Naive thymus-derived CD8-positive, alpha-beta T cell (primary cell): ENCODE results near the gene ZDHHC11B. TPM values are rescaled to one million over a fixed set of nuclear protein-coding genes. Genes with fewer than 3 reads are reported as not detected.
"Not testable (repeated sequence)": the region's sequence is repeated elsewhere in the genome, so short reads cannot be mapped to it uniquely, and the experiment has no call there.

Experiments
- ATAC-seq, 2 donors: fragments of 150-1000 bp; cut with Tn5 transposase in 1 of 2; sonication (Bioruptor Pico), chemical (Tn5 transposase) in 1 of 2; 1 replicate in 1 of 2; 2 replicates in 1 of 2; pipeline ENCODE4 v1.10.0; 2021; ENCODE audit warnings: mild to moderate bottlenecking in 2 of 2, moderate library complexity in 2 of 2
- POLR2A ChIA-PET: fragments of 350-600 bp; sonication (Branson Sonifier 250); formaldehyde crosslinking; loops from one replicate; lab custom pipeline; 2021; ENCODE audit warnings: antibody characterized with exemption; lab: Charles Lee
- DNase-seq, 10 donors: peaks; one replicate each; pipeline versions ENCODE4 v3.0.0 to v3.0.0-alpha.2; 2020 to 2022
- H3K27ac Mint-ChIP-seq, 10 donors: one replicate each; pipeline ENCODE4 v1.8.0; 2020 to 2022; ENCODE audit warnings: mild to moderate bottlenecking in 10 of 10, mixed read lengths in 10 of 10, moderate library complexity in 4 of 10, inconsistent platforms in 1 of 10
- H3K27me3 Mint-ChIP-seq, 5 donors: one replicate each; pipeline ENCODE4 v1.8.0; 2021 to 2022; ENCODE audit warnings: mixed read lengths in 5 of 5
- H3K36me3 Mint-ChIP-seq, 3 donors: one replicate each; pipeline ENCODE4 v1.8.0; 2020 to 2022; ENCODE audit warnings: mixed read lengths in 3 of 3, mild to moderate bottlenecking in 2 of 3, inconsistent platforms in 1 of 3
- H3K4me1 Mint-ChIP-seq, 4 donors: one replicate each; pipeline ENCODE4 v1.8.0; 2021 to 2022; ENCODE audit warnings: mixed read lengths in 4 of 4
- H3K4me3 Mint-ChIP-seq, 10 donors: one replicate each; pipeline ENCODE4 v1.8.0; 2020 to 2022; ENCODE audit warnings: mild to moderate bottlenecking in 10 of 10, mixed read lengths in 10 of 10, moderate library complexity in 6 of 10, inconsistent platforms in 1 of 10
- H3K9me3 Mint-ChIP-seq, 9 donors: one replicate each; pipeline ENCODE4 v1.8.0; 2020 to 2022; ENCODE audit warnings: mixed read lengths in 9 of 9, mild to moderate bottlenecking in 3 of 9, inconsistent platforms in 1 of 9, moderate library complexity in 1 of 9
- polyA plus RNA-seq, 3 donors: library from polyadenylated mRNA; unstranded; fragments of 300-500 nt; fragmentation: Illumina TruSeq; gene quantifications; one replicate each; pipeline ENCODE4 v1.2.3, GENCODE V29; 2021
- total RNA-seq, 8 experiments: library from RNA in 2 of 8; stranded (reverse) in 2 of 8; gene quantifications; one replicate each; pipeline ENCODE4 v1.2.3 and lab custom pipeline; 2021 to 2026

The ZDHHC11B gene
- total and polyA plus RNA-seq, 5 experiments from 2014 or later, result 1.1 to 2.3 TPM; not detected in 3

- POLR2A ChIA-PET, H3K4me1 Mint-ChIP-seq, DNase-seq, H3K27ac Mint-ChIP-seq, H3K4me3 Mint-ChIP-seq, ATAC-seq: not testable (repeated sequence)
- Mint-ChIP-seq H3K36me3 (peaks cover 2 to 26% (median 9%) of the 10 kb centered on the region in 3 donors), H3K27me3 (peaks cover 2 to 30% (median 12%) of the 10 kb centered on the region in 5 donors), H3K9me3 (peaks cover 8 to 43% (median 28%) of the 10 kb centered on the region in 9 donors)
These were observed 16.5 kb upstream of the ZDHHC11B start for GRCh38 chr5:801055-801454.

DNA sequence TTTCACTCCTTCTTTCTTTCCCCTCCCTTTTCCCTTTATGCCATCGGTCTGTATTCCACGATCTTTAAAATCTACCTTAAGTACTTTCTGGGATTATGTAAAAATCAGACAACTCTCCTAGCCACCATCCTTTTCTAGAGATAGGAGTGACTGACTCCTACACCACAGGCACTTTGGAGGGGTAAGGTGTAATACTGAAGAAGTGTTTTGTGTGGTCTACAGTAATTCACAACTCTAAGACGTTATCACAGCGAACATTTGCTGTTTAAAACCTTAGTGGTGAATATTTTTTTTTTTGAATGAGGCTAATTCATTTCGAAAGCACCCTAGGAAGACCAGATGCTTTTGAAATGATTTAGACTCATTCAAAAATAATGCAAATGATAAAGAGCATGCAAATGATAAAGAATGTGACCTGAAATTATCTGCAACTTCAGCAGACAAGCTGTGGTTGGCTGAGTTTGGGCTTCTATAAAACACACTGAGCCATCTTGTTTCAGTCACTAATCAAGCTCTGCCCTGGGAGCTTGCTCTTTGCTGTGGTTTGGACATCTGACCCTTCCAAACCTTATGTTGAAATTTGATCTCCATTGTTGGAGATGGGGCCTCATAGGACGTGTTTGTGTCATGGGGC, 14.1 kb upstream of the ZDHHC11B start:
- H3K36me3 Mint-ChIP-seq, DNase-seq, H3K27ac Mint-ChIP-seq, ATAC-seq, POLR2A ChIA-PET, H3K4me1 Mint-ChIP-seq, H3K4me3 Mint-ChIP-seq: not testable (repeated sequence)
- H3K27me3 Mint-ChIP-seq, result peaks cover 0 to 28% (median 10%) of the 10 kb centered on the region in 5 donors
- H3K9me3 Mint-ChIP-seq, result peaks cover 5 to 35% (median 14%) of the 10 kb centered on the region in 9 donors

- H3K4me1 Mint-ChIP-seq, DNase-seq, H3K27ac Mint-ChIP-seq, H3K4me3 Mint-ChIP-seq, ATAC-seq, POLR2A ChIA-PET: not testable (repeated sequence)
- Mint-ChIP-seq H3K27me3 (peaks cover 0 to 33% (median 12%) of the 10 kb centered on the region in 5 donors), H3K36me3 (peaks cover 0 to 13% (median 8%) of the 10 kb centered on the region in 3 donors), H3K9me3 (peaks cover 3 to 35% (median 14%) of the 10 kb centered on the region in 9 donors)
These were observed 13.5 kb upstream of the ZDHHC11B start for GRCh38 chr5:797986-798385.

DNA sequence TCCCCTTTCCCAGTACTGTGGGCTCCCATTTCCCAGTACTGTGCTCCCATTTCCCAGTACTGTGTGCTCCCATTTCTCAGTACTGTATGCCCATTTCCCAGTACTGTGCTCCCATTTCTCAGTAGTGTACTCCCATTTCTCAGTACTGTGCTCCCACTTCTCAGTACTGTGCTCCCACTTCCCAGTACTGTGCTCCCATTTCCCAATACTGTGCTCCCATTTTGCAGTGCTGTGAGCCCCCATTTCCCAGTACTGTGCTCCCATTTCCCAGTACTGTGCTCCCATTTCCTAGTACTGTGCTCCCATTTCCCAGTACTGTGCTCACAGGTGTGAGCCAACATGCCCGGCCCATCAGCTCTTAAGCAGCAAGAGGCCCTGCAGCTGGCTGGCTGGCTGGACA, 11.3 kb upstream of the ZDHHC11B start:
- H3K27me3 Mint-ChIP-seq, result peaks cover 0 to 27% (median 9%) of the 10 kb centered on the region in 5 donors
- peaks cover 9 to 38% (median 18%) of the 10 kb centered on the region in 9 donors for H3K9me3 Mint-ChIP-seq
- H3K36me3 Mint-ChIP-seq, result peaks cover 0 to 18% (median 9%) of the 10 kb centered on the region in 3 donors
- H3K4me3 Mint-ChIP-seq, H3K4me1 Mint-ChIP-seq, POLR2A ChIA-PET, DNase-seq, ATAC-seq: not testable (repeated sequence)
- H3K27ac Mint-ChIP-seq, result peak overlapping the region in 1 of 10 donors; percentile 74

- DNase-seq, H3K4me1 Mint-ChIP-seq, ATAC-seq, POLR2A ChIA-PET, H3K4me3 Mint-ChIP-seq: not testable (repeated sequence)
- peaks cover 0 to 22% (median 9%) of the 10 kb centered on the region in 3 donors for H3K36me3 Mint-ChIP-seq
- peaks cover 0 to 35% (median 9%) of the 10 kb centered on the region in 5 donors for H3K27me3 Mint-ChIP-seq
- peaks cover 11 to 43% (median 19%) of the 10 kb centered on the region in 9 donors for H3K9me3 Mint-ChIP-seq
- H3K27ac Mint-ChIP-seq, result peak overlapping the region in 1 of 10 donors; percentile 57
These were observed 10.4 kb upstream of the ZDHHC11B start for GRCh38 chr5:794948-795347.

DNA sequence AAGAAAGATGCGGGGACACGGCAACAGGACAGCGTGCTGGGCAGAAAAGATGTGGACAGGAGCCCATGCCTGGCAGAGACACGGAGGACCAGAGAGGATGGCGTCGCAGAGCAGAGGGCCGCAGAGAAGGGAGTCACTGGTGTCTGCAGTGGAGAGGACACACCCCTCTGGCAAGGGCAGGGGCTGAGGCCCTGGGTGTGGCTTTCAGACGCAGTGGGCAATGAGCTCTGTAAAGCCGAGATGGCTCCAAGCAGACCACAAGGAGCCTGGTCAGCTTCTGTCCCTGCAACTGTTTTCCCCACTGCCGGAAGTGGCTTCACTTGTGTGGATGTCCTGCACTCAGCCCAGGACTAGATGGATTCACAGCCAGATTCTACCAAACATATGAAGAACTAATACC, 4.2 kb upstream of the ZDHHC11B start:
- H3K4me1 Mint-ChIP-seq, POLR2A ChIA-PET, H3K4me3 Mint-ChIP-seq, H3K27ac Mint-ChIP-seq, DNase-seq, ATAC-seq: not testable (repeated sequence)
- Mint-ChIP-seq H3K9me3 (peaks cover 13 to 41% (median 26%) of the 10 kb centered on the region in 9 donors), H3K36me3 (peaks cover 0 to 26% (median 4%) of the 10 kb centered on the region in 3 donors), H3K27me3 (peaks cover 3 to 36% (median 7%) of the 10 kb centered on the region in 5 donors)

- DNase-seq, POLR2A ChIA-PET, H3K27ac Mint-ChIP-seq, H3K4me1 Mint-ChIP-seq, ATAC-seq: not testable (repeated sequence)
- Mint-ChIP-seq H3K9me3 (peaks cover 7 to 32% (median 20%) of the 10 kb centered on the region in 9 donors), H3K4me3 (peak overlapping the region in 1 of 10 donors; percentile 1), H3K27me3 (peaks cover 0 to 36% (median 7%) of the 10 kb centered on the region in 5 donors), H3K36me3 (peaks cover 0 to 20% (median 4%) of the 10 kb centered on the region in 3 donors)
These were observed 3.3 kb upstream of the ZDHHC11B start for GRCh38 chr5:787857-788233.

DNA sequence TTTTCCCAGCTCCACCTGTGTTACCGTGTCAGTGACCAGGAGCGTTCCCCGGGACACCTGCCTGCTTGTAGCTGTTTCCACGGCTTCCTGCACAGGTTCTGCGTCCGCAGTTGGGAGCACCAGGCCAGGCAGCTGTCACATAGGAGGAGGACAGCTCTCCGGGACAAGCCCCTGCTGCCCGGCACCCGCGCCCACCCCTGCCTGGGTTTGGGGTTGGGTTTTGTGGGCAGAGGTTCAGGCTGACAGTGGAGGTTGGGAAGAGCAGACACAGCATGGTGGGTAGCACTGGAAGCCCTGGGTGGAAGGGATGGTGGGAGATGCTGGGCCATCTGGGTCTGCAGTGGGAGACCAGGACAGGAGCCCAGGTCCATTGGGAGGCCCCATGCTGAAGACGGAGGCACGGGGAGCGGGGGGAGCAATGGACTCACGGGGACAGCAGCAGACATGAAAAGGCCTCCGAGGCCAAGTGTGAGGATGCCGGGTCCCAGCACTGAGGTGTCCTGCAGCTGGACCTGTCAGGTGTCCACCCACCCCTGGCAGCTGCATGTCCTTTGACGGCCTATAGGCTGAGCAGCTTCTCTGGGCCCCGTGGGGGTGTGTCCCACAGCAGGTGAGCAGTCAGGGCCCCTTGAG, 2.8 kb upstream of the ZDHHC11B start:
- H3K4me3 Mint-ChIP-seq, ATAC-seq, POLR2A ChIA-PET, H3K27ac Mint-ChIP-seq, H3K4me1 Mint-ChIP-seq, DNase-seq: not testable (repeated sequence)
- H3K36me3 Mint-ChIP-seq, result peaks cover 0 to 20% (median 2%) of the 10 kb centered on the region in 3 donors
- H3K9me3 Mint-ChIP-seq, result peaks cover 6 to 28% (median 17%) of the 10 kb centered on the region in 9 donors
- H3K27me3 Mint-ChIP-seq, result peaks cover 0 to 36% (median 7%) of the 10 kb centered on the region in 5 donors

DNA sequence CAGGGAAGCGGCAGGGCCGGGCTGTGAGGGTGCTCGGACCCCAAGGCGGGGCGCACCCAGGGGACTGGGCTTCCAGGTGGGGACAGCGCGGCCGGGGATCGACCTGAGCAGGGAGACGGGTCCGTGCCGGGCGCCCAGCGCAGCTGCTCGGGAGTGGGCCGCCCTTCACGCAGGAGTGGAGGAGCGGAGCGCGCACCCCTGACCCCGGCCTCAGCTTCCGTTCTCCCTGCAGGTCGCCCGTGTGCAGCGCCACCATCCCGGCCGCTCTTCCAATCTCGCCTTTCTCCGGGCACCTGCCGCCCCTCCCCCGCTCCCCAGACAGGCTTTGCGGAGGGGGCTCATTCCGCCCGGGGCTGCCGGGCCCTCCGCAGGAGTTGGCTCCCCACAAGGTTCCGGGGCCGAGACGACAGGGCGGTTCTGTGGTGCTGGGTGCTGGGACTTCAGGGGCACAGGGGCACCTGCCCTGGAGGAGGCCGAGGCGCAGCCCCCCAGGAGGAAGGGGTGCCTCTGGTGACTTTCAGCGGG, 714 bp upstream of the ZDHHC11B start:
- DNase-seq, result peak in 3 of 10 donors; percentile 7 to 64 (median 23)

DNA sequence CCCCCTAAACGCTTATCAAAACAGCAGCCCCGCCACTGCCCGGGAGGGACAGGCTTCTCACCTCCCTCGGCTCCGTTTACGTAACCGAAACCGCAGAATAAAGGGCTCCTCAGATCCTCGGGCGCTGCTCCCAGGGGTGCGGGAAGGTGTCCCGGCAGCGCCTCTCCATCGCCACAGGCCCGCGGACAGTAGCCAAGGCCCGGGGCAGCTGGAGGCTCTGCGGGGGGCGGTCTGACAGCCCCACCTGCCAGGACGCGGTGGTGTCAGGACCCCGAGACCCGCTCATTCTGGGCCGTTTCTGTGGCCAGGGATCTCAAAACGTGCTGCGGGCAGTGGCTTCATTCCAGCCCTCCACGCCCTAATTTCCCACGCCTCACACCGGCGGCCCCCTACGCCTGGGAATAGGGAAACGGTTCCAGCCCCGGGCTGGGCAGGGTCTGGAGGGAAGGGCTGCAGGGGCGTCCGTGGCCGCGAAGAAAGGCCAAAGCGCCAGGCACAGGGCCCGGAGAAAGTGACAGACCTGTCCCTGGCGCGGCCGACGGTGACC, 575 bp downstream of the ZDHHC11B start:
- Mint-ChIP-seq H3K27me3 (peaks cover 0 to 17% (median 4%) of the 10 kb centered on the region in 5 donors), H3K27ac (peak overlapping the region in 1 of 10 donors; percentile 73), H3K4me3 (peak overlapping the region; percentile 61 to 84 (median 74))
- H3K36me3 Mint-ChIP-seq, H3K9me3 Mint-ChIP-seq, POLR2A ChIA-PET, H3K4me1 Mint-ChIP-seq: not testable (repeated sequence)
- DNase-seq (peak in 8 of 10 donors; percentile 39 to 71 (median 46)), ATAC-seq (peak; percentile 41 to 47)

More for the DNA sequence above, 714 bp upstream of the ZDHHC11B start:
- POLR2A ChIA-PET, H3K4me1 Mint-ChIP-seq, H3K36me3 Mint-ChIP-seq: not testable (repeated sequence)
- H3K27ac Mint-ChIP-seq, result peak overlapping the region in 1 of 10 donors; percentile 74
- ATAC-seq, result peak; percentile 30 to 34
- H3K9me3 Mint-ChIP-seq, result peaks cover 0 to 12% (median 8%) of the 10 kb centered on the region in 9 donors
- peak overlapping the region; percentile 60 to 84 (median 78) for H3K4me3 Mint-ChIP-seq
- peaks cover 0 to 30% (median 4%) of the 10 kb centered on the region in 5 donors for H3K27me3 Mint-ChIP-seq

- H3K4me1 Mint-ChIP-seq, H3K36me3 Mint-ChIP-seq, H3K27me3 Mint-ChIP-seq, H3K9me3 Mint-ChIP-seq, POLR2A ChIA-PET: not testable (repeated sequence)
- peak; percentile 14 to 29 for ATAC-seq
- H3K27ac Mint-ChIP-seq, result peak overlapping the region in 1 of 10 donors; percentile 73
- peak overlapping the region; percentile 61 to 84 (median 74) for H3K4me3 Mint-ChIP-seq
- peak in 4 of 10 donors; percentile 10 to 32 (median 32) for DNase-seq
These were observed 1.3 kb downstream of the ZDHHC11B start for GRCh38 chr5:783049-783802.

DNA sequence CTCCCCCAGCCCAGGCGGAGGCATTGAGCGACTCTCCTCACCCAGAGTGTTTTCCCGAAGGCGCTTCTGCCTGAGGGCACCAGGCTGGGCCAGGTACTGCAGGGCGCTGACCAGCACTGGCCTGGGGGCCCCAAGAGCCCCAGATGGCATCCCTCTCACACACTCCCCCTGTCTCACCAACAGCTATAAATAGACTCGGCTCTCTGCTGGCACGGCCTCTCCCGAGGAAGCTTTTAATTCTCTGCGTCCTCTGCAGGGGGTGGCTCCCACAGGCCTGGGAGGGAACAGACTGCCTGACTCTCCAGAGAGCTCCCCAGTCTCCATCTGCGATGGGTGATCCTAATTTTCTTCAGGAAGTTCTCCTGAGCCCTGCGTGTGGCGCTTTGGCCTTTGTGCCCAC, 2.2 kb downstream of the ZDHHC11B start:
- not testable (repeated sequence) for H3K4me1 Mint-ChIP-seq

More for the DNA sequence above, 2.2 kb downstream of the ZDHHC11B start:
- POLR2A ChIA-PET, H3K9me3 Mint-ChIP-seq, H3K27me3 Mint-ChIP-seq, DNase-seq, H3K27ac Mint-ChIP-seq, ATAC-seq, H3K4me3 Mint-ChIP-seq, H3K36me3 Mint-ChIP-seq: not testable (repeated sequence)
